Measurements from ENCODE around the gene FER1L5. TPM values are rescaled to one million over a fixed set of nuclear protein-coding genes. Genes with fewer than 3 reads are reported as not detected.

The FER1L5 gene
- total and polyA plus RNA-seq, 2 of the 8 experiments (the other 6 are each of a cell fraction or from before 2014, with no cell fraction given), result 0.23 to 0.88 TPM

GRCh38 chr2:96739633-96740428 is 97.3 kb downstream of the FER1L5 start, which contains the start of gene LMAN2L (continued):
- TF ChIP-seq, protein P1, sequence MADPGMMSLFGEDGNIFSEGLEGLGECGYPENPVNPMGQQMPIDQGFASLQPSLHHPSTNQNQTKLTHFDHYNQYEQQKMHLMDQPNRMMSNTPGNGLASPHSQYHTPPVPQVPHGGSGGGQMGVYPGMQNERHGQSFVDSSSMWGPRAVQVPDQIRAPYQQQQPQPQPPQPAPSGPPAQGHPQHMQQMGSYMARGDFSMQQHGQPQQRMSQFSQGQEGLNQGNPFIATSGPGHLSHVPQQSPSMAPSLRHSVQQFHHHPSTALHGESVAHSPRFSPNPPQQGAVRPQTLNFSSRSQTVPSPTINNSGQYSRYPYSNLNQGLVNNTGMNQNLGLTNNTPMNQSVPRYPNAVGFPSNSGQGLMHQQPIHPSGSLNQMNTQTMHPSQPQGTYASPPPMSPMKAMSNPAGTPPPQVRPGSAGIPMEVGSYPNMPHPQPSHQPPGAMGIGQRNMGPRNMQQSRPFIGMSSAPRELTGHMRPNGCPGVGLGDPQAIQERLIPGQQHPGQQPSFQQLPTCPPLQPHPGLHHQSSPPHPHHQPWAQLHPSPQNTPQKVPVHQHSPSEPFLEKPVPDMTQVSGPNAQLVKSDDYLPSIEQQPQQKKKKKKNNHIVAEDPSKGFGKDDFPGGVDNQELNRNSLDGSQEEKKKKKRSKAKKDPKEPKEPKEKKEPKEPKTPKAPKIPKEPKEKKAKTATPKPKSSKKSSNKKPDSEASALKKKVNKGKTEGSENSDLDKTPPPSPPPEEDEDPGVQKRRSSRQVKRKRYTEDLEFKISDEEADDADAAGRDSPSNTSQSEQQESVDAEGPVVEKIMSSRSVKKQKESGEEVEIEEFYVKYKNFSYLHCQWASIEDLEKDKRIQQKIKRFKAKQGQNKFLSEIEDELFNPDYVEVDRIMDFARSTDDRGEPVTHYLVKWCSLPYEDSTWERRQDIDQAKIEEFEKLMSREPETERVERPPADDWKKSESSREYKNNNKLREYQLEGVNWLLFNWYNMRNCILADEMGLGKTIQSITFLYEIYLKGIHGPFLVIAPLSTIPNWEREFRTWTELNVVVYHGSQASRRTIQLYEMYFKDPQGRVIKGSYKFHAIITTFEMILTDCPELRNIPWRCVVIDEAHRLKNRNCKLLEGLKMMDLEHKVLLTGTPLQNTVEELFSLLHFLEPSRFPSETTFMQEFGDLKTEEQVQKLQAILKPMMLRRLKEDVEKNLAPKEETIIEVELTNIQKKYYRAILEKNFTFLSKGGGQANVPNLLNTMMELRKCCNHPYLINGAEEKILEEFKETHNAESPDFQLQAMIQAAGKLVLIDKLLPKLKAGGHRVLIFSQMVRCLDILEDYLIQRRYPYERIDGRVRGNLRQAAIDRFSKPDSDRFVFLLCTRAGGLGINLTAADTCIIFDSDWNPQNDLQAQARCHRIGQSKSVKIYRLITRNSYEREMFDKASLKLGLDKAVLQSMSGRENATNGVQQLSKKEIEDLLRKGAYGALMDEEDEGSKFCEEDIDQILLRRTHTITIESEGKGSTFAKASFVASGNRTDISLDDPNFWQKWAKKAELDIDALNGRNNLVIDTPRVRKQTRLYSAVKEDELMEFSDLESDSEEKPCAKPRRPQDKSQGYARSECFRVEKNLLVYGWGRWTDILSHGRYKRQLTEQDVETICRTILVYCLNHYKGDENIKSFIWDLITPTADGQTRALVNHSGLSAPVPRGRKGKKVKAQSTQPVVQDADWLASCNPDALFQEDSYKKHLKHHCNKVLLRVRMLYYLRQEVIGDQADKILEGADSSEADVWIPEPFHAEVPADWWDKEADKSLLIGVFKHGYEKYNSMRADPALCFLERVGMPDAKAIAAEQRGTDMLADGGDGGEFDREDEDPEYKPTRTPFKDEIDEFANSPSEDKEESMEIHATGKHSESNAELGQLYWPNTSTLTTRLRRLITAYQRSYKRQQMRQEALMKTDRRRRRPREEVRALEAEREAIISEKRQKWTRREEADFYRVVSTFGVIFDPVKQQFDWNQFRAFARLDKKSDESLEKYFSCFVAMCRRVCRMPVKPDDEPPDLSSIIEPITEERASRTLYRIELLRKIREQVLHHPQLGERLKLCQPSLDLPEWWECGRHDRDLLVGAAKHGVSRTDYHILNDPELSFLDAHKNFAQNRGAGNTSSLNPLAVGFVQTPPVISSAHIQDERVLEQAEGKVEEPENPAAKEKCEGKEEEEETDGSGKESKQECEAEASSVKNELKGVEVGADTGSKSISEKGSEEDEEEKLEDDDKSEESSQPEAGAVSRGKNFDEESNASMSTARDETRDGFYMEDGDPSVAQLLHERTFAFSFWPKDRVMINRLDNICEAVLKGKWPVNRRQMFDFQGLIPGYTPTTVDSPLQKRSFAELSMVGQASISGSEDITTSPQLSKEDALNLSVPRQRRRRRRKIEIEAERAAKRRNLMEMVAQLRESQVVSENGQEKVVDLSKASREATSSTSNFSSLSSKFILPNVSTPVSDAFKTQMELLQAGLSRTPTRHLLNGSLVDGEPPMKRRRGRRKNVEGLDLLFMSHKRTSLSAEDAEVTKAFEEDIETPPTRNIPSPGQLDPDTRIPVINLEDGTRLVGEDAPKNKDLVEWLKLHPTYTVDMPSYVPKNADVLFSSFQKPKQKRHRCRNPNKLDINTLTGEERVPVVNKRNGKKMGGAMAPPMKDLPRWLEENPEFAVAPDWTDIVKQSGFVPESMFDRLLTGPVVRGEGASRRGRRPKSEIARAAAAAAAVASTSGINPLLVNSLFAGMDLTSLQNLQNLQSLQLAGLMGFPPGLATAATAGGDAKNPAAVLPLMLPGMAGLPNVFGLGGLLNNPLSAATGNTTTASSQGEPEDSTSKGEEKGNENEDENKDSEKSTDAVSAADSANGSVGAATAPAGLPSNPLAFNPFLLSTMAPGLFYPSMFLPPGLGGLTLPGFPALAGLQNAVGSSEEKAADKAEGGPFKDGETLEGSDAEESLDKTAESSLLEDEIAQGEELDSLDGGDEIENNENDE (IDR thresholded peaks at IDR 0.05; ENCODE audit: insufficient replicate concordance, low read length), result no peak
- TF ChIP-seq SP2 (IDR thresholded peaks at IDR 0.05; ENCODE audit: low read length) (peak; percentile 56), TAF7 (optimal IDR thresholded peaks at IDR 0.05; ENCODE audit: borderline replicate concordance, low read depth, low read length) (peak; percentile 67), KDM5A (IDR thresholded peaks at IDR 0.05; ENCODE audit: low read length) (peak; percentile 87), JUND (IDR thresholded peaks at IDR 0.05; ENCODE audit: low read length) (peak; percentile 36; the same call in 1 of the 2 replicates), BACH1 (IDR thresholded peaks at IDR 0.05; ENCODE audit: low read length) (no peak)
- TF ChIP-seq, protein P2, sequence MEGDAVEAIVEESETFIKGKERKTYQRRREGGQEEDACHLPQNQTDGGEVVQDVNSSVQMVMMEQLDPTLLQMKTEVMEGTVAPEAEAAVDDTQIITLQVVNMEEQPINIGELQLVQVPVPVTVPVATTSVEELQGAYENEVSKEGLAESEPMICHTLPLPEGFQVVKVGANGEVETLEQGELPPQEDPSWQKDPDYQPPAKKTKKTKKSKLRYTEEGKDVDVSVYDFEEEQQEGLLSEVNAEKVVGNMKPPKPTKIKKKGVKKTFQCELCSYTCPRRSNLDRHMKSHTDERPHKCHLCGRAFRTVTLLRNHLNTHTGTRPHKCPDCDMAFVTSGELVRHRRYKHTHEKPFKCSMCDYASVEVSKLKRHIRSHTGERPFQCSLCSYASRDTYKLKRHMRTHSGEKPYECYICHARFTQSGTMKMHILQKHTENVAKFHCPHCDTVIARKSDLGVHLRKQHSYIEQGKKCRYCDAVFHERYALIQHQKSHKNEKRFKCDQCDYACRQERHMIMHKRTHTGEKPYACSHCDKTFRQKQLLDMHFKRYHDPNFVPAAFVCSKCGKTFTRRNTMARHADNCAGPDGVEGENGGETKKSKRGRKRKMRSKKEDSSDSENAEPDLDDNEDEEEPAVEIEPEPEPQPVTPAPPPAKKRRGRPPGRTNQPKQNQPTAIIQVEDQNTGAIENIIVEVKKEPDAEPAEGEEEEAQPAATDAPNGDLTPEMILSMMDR (IDR thresholded peaks at IDR 0.05; ENCODE audit: control extremely low read depth in 1 of 3, insufficient read depth in 1 of 3, low read depth in 1 of 3, low read length in 3 of 3), result no peak
